Mesendoderm (in vitro differentiated cells): ENCODE measurements around the gene NUP62.

ENCODE experiments used
- DNase-seq: peaks from one replicate; pipeline ENCODE4 v3.0.0; 2013
- H2AK5ac ChIP-seq: 2 replicates; pipeline ENCODE4 v1.6.1; 2013; ENCODE audit warnings: low read length, inconsistent platforms
- H2BK120ac ChIP-seq: 2 replicates; pipeline ENCODE4 v1.6.1; 2013; ENCODE audit warnings: low read depth, mild to moderate bottlenecking, low read length, moderate library complexity, mixed read lengths
- H2BK15ac ChIP-seq: replicated peaks from 2 replicates; pipeline ENCODE4 v1.6.1; 2013; ENCODE audit warnings: low read depth, mild to moderate bottlenecking, moderate library complexity
- H2BK5ac ChIP-seq: 2 replicates; pipeline ENCODE4 v1.6.1; 2013; ENCODE audit warnings: low read length, inconsistent platforms
- H3K18ac ChIP-seq: 2 replicates; pipeline ENCODE4 v1.6.1; 2013; ENCODE audit warnings: mild to moderate bottlenecking, low read length, mixed read lengths
- H3K23ac ChIP-seq: one replicate; pipeline ENCODE4 v1.6.1; 2013; ENCODE audit warnings: low read length
- H3K27ac ChIP-seq: 2 replicates; pipeline ENCODE4 v1.5.1; 2013; ENCODE audit warnings: low read depth, mild to moderate bottlenecking, inconsistent platforms, low read length, moderate library complexity
- H3K27me3 ChIP-seq: 2 replicates; pipeline ENCODE4 v1.6.1; 2013; ENCODE audit warnings: low read length, control low read depth, mild to moderate bottlenecking, inconsistent platforms; ENCODE audit not compliant: insufficient read depth, poor library complexity
- H3K36me3 ChIP-seq: 2 replicates; pipeline ENCODE4 v1.6.1; 2013; ENCODE audit warnings: low read length, inconsistent platforms; ENCODE audit not compliant: control insufficient read depth, insufficient read depth
- H3K4ac ChIP-seq: one replicate; pipeline ENCODE4 v1.6.1; 2013; ENCODE audit warnings: low read depth, mild to moderate bottlenecking, low read length, moderate library complexity
- H3K4me1 ChIP-seq: 2 replicates; pipeline ENCODE4 v1.6.1; 2013; ENCODE audit warnings: low read depth, low read length, inconsistent platforms; ENCODE audit not compliant: control insufficient read depth
- H3K4me2 ChIP-seq: 2 replicates; pipeline ENCODE4 v1.6.1; 2013; ENCODE audit warnings: low read length
- H3K4me3 ChIP-seq: 2 replicates; pipeline ENCODE4 v1.5.1; 2013; ENCODE audit warnings: mild to moderate bottlenecking, low read length
- H3K56ac ChIP-seq: one replicate; pipeline ENCODE4 v1.6.1; 2013; ENCODE audit warnings: low read length
- H3K79me1 ChIP-seq: 2 replicates; pipeline ENCODE4 v1.6.1; 2013; ENCODE audit warnings: low read length, inconsistent platforms
- H3K79me2 ChIP-seq: 2 replicates; pipeline ENCODE4 v1.6.1; 2013; ENCODE audit warnings: mild to moderate bottlenecking, low read length; ENCODE audit not compliant: control insufficient read depth, insufficient read depth
- H3K9ac ChIP-seq: 2 replicates; pipeline ENCODE4 v1.6.1; 2013; ENCODE audit warnings: low read length, inconsistent platforms
- H4K5ac ChIP-seq: one replicate; pipeline ENCODE4 v1.6.1; 2013; ENCODE audit warnings: low read length
- H4K8ac ChIP-seq: one replicate; pipeline ENCODE4 v1.6.1; 2013; ENCODE audit warnings: low read depth, mild to moderate bottlenecking, control low read depth, low read length, moderate library complexity
- WGBS: extraction: QIAGEN DNeasy Blood & Tissue Kit; methylation state at CpG from one replicate; pipeline ENCODE4 v1.1.7; 2013; ENCODE audit warnings: low lambda C conversion rate, missing lambda C conversion rate; ENCODE audit not compliant: insufficient coverage; ENCODE audit errors: extremely low coverage; 5-methylcytosine and 5-hydroxymethylcytosine counted together

Gene NUP62

DNA sequence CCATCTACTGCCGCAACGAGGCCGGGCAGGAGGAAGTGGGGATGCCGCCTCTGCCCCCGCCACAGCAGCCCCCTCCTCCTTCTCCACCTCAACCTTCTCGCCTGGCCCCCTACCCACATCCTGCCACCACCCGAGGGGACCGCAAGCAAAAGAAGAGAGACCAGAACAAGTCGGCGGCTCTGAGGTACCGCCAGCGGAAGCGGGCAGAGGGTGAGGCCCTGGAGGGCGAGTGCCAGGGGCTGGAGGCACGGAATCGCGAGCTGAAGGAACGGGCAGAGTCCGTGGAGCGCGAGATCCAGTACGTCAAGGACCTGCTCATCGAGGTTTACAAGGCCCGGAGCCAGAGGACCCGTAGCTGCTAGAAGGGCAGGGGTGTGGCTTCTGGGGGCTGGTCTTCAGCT, 3.4 kb upstream of the NUP62 start:
- H3K36me3 ChIP-seq: peaks cover 2% of the 10 kb centered on the region
- H3K79me2 ChIP-seq: peaks cover 13% of the 10 kb centered on the region
- no peak overlapping the region for H2BK5ac ChIP-seq
- no peak overlapping the region for H3K18ac ChIP-seq
- H3K27me3 ChIP-seq: no peaks in the 10 kb centered on the region
- no peak overlapping the region for H3K23ac ChIP-seq
- no peak overlapping the region for H2BK15ac ChIP-seq
- no peak for DNase-seq
- no peak overlapping the region for H3K4me2 ChIP-seq
- H3K56ac ChIP-seq: no peak overlapping the region
- no peak overlapping the region for H3K27ac ChIP-seq
- H4K8ac ChIP-seq: no peak overlapping the region
- no peak overlapping the region for H3K4me3 ChIP-seq
- H2BK120ac ChIP-seq: no peak overlapping the region
- no peak overlapping the region for H3K4ac ChIP-seq
- H4K5ac ChIP-seq: no peak overlapping the region
- WGBS: no CpG with 5 or more reads among the region's 25 CpGs
- H3K4me1 ChIP-seq: peaks cover 2% of the 10 kb centered on the region
- H2AK5ac ChIP-seq: no peak overlapping the region
- no peak overlapping the region for H3K9ac ChIP-seq
- peaks cover 3% of the 10 kb centered on the region for H3K79me1 ChIP-seq

DNA sequence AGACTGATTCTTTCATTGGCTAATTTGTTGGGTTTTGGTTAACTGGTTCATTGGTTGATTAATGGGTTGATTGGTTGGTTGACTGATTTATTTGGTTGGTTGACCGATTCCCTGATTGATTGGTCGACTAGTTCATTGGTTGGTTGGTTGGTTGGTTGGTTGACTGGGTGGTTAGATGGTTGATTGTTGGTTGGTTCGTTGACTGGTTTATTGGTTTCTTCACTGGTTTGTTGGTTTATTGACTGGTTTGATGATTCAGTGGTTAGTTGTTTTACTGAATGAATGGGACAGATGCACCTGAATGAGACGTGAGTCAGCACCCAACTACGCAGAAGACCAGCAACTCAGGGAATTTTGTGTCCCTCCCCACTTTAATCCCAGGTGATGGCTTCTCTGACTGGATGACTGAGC, 2.7 kb upstream of the NUP62 start:
- H3K18ac ChIP-seq: no peak overlapping the region
- no peak overlapping the region for H2BK15ac ChIP-seq
- no peak overlapping the region for H3K9ac ChIP-seq
- no peak overlapping the region for H4K8ac ChIP-seq
- H3K79me1 ChIP-seq: peaks cover 9% of the 10 kb centered on the region
- no peak overlapping the region for H2BK120ac ChIP-seq
- no peak overlapping the region for H3K56ac ChIP-seq
- no peak overlapping the region for H3K23ac ChIP-seq
- peaks cover 20% of the 10 kb centered on the region for H3K79me2 ChIP-seq
- no CpG with 5 or more reads among the region's 5 CpGs for WGBS
- no peak overlapping the region for H3K4ac ChIP-seq
- peaks cover 8% of the 10 kb centered on the region for H3K36me3 ChIP-seq
- no peak overlapping the region for H2AK5ac ChIP-seq
- H3K4me2 ChIP-seq: no peak overlapping the region
- no peak overlapping the region for H2BK5ac ChIP-seq
- DNase-seq: no peak
- no peak overlapping the region for H4K5ac ChIP-seq
- no peak overlapping the region for H3K27ac ChIP-seq
- no peaks in the 10 kb centered on the region for H3K27me3 ChIP-seq
- peaks cover 7% of the 10 kb centered on the region for H3K4me1 ChIP-seq
- no peak overlapping the region for H3K4me3 ChIP-seq

DNA sequence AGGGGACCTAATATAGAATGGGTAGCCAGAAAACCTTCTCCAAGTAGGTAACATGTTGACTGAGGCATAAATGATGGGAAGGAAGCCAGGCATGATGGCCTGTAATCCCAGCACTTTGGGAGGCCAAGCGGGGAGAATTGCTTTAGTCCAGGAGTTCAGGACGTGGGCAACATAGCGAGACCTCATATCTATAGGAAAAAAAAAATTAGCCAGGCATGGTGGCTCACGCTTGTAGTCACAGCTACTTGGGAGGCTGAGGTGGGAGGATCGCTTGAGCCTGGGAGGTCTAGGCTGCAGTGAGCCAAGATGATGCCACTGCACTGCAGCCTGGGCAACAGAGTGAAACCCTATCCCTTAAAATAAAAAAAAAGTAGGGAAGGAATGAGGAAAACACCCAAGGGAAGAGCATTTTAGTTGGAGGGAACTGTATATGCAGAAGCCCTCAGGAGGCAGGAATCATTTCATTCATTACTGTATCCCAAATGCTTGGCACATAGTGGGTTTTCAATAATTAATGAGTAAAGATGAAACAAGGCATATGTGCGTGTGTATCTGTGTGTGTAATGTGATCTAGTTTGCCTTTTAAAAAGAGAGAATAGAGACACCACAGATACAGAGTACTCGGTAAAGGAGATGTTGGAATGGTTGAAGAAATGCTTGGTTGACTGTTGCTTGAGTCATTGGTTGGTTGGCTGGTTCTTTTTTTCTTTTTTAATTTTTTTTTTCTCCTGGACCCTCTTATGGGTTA, 2.2 kb upstream of the NUP62 start:
- Histone ChIP-seq H4K5ac (no peak overlapping the region), H4K8ac (no peak overlapping the region), H2BK15ac (no peak overlapping the region), H3K4me3 (no peak overlapping the region), H2BK5ac (no peak overlapping the region), H3K18ac (no peak overlapping the region), H3K79me1 (peaks cover 12% of the 10 kb centered on the region), H3K4me1 (peaks cover 7% of the 10 kb centered on the region), H3K27ac (no peak overlapping the region), H3K4me2 (no peak overlapping the region), H3K27me3 (no peaks in the 10 kb centered on the region), H2BK120ac (no peak overlapping the region), H3K9ac (no peak overlapping the region), H3K4ac (no peak overlapping the region), H2AK5ac (no peak overlapping the region), H3K23ac (no peak overlapping the region), H3K79me2 (peaks cover 26% of the 10 kb centered on the region), H3K56ac (no peak overlapping the region), H3K36me3 (peaks cover 11% of the 10 kb centered on the region)
- WGBS: no CpG with 5 or more reads among the region's 7 CpGs
- no peak for DNase-seq

DNA sequence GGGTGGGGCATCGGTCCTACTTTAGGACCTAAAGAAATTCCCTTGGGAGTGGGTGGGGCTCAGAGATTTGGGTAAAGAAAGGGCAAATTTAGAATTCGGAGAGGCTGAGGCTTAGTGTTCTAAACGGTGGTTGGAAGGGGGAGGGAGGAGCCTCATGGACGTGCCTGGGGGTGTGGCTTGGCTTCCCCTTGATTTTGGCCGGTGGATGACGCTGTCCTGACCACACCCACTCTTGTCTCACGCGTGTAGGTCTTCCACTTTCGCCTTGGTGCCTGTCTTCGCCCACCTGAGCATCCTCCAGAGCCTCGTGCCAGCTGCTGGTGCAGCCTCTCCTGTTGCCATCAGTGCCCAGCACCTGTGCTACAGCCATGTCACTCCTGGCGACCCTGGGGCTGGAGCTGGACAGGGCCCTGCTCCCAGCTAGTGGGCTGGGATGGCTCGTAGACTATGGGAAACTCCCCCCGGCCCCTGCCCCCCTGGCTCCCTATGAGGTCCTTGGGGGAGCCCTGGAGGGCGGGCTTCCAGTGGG, 1.2 kb upstream of the NUP62 start:
- peaks cover 28% of the 10 kb centered on the region for H3K79me2 ChIP-seq
- no peak overlapping the region for H3K27ac ChIP-seq
- H2BK15ac ChIP-seq: no peak overlapping the region
- no peak overlapping the region for H3K4me3 ChIP-seq
- no peak overlapping the region for H3K4ac ChIP-seq
- no peak overlapping the region for H3K23ac ChIP-seq
- WGBS: no CpG with 5 or more reads among the region's 15 CpGs
- peaks cover 12% of the 10 kb centered on the region for H3K79me1 ChIP-seq
- no peak overlapping the region for H2AK5ac ChIP-seq
- H3K4me2 ChIP-seq: peak overlapping the region; percentile 26
- H4K8ac ChIP-seq: no peak overlapping the region
- H3K56ac ChIP-seq: no peak overlapping the region
- H2BK5ac ChIP-seq: no peak overlapping the region
- H3K27me3 ChIP-seq: no peaks in the 10 kb centered on the region
- H2BK120ac ChIP-seq: no peak overlapping the region
- peaks cover 7% of the 10 kb centered on the region for H3K4me1 ChIP-seq
- H3K18ac ChIP-seq: no peak overlapping the region
- H3K36me3 ChIP-seq: peaks cover 12% of the 10 kb centered on the region
- DNase-seq: peak; percentile 40
- H3K9ac ChIP-seq: no peak overlapping the region
- no peak overlapping the region for H4K5ac ChIP-seq

DNA sequence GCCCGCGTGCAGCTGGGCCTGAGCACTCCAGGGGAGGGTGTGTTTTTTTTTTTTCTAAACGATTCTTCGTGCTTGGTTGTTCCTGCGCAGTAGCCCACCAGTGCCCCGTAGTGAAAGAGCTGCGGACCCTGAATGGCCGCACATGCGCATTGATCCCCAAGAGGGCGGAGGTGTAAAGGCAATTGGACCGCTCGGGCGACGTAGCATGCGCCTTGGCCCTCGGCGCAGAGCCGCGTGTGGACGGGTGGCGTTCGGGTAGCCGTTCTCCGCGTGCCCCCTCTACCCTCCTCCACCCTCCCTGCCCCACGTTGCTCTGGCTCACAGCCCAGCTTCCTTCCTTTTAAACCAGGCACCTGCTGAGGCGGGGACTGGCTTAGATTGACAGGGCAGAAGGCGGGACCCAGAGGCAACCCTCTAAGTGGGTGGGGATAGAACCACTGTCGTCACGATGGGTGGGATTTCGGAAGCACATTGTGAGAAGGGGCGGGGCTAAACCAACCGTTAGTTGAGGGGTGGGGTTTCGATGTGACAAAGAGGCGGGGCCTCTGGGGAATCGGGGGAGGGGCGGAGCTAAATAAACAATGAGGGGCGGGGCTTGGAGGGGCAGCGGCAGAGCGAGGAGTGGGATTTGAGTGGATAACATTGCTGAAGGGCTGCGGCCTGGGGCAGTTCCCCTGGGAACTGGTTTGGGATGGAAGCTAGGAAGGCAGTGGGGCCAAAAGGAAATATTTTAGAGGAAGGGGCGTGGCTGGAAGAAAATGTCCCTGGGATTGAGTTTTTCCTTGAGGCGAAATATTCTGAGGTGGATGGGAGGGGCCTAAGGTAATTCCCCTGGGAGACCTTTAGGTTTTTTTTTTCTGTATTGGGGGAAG, 543 bp upstream of the NUP62 start:
- peak overlapping the region; percentile 17 for H2BK5ac ChIP-seq
- H3K4me1 ChIP-seq: peaks cover 7% of the 10 kb centered on the region
- no peak overlapping the region for H2BK120ac ChIP-seq
- no CpG with 5 or more reads among the region's 43 CpGs for WGBS
- H3K9ac ChIP-seq: peak overlapping the region; percentile 100
- peak overlapping the region; percentile 81 for H3K18ac ChIP-seq
- peak overlapping the region; percentile 100 for H3K56ac ChIP-seq
- peak overlapping the region; percentile 84 for H3K4me3 ChIP-seq
- peak; percentile 98 for DNase-seq
- peak overlapping the region; percentile 93 for H3K27ac ChIP-seq
- H3K4me2 ChIP-seq: peak overlapping the region; percentile 80
- H3K23ac ChIP-seq: no peak overlapping the region
- H3K79me2 ChIP-seq: peaks cover 32% of the 10 kb centered on the region
- peaks cover 14% of the 10 kb centered on the region for H3K79me1 ChIP-seq
- peaks cover 12% of the 10 kb centered on the region for H3K36me3 ChIP-seq
- no peak overlapping the region for H4K5ac ChIP-seq
- peak overlapping the region; percentile 39 for H3K4ac ChIP-seq
- H2AK5ac ChIP-seq: no peak overlapping the region
- H4K8ac ChIP-seq: no peak overlapping the region
- no peak overlapping the region for H2BK15ac ChIP-seq
- H3K27me3 ChIP-seq: no peaks in the 10 kb centered on the region
